Measurements from ENCODE around the gene TAC1.

- TF ChIP-seq FOXA1 (IDR thresholded peaks at IDR 0.05) = no peak
- TF ChIP-seq SUZ12 (IDR thresholded peaks at IDR 0.05) = no peak
- no peak for TF ChIP-seq SP1 (IDR thresholded peaks at IDR 0.05)
- no peak for TF ChIP-seq PKNOX1 (IDR thresholded peaks at IDR 0.05)
- no peak for TF ChIP-seq ELF4 (IDR thresholded peaks at IDR 0.05)
- TF ChIP-seq BHLHE40 (IDR thresholded peaks at IDR 0.05; ENCODE audit: borderline replicate concordance) = no peak
- TF ChIP-seq FOXK2 (IDR thresholded peaks at IDR 0.05) = no peak
- TF ChIP-seq LEF1 (IDR thresholded peaks at IDR 0.05; ENCODE audit: borderline replicate concordance) = no peak
- no peak for TF ChIP-seq FOXM1 (IDR thresholded peaks at IDR 0.05; ENCODE audit: borderline replicate concordance)
- no peak for TF ChIP-seq CTBP1 (IDR thresholded peaks at IDR 0.05; ENCODE audit: borderline replicate concordance)
- peak; percentile 18; the same call in 1 of the 2 replicates for TF ChIP-seq L3MBTL2 (conservative IDR thresholded peaks at IDR 0.05)
- TF ChIP-seq HDGF (IDR thresholded peaks at IDR 0.05; ENCODE audit: borderline replicate concordance) = no peak
These were observed 1.6 kb downstream of the TAC1 start for GRCh38 chr7:97733276-97734161.
